ENCODE data around the gene SYK.

The SYK gene

GRCh38 chr9:90826326-90827020 lies 24.9 kb downstream of the SYK start:
- DNase-seq, result no peak

GRCh38 chr9:90827181-90827871 lies 25.7 kb downstream of the SYK start:
- no peak for DNase-seq

GRCh38 chr9:90830051-90830450 lies 28.4 kb downstream of the SYK start:
- no peak for DNase-seq

GRCh38 chr9:90830977-90831376 lies 29.4 kb downstream of the SYK start:
- no peak for DNase-seq

- DNase-seq, result no peak
Measured at GRCh38 chr9:90832261-90832660, 30.6 kb downstream of the SYK start.

GRCh38 chr9:90834828-90835595 lies 33.4 kb downstream of the SYK start:
- no peak for DNase-seq

GRCh38 chr9:90836411-90837080 lies 34.9 kb downstream of the SYK start:
- DNase-seq, result no peak

GRCh38 chr9:90838098-90838497 lies 36.5 kb downstream of the SYK start:
- DNase-seq, result no peak

- DNase-seq, result no peak
Measured at GRCh38 chr9:90838581-90839154, 37.0 kb downstream of the SYK start.

GRCh38 chr9:90839183-90839728 lies 37.6 kb downstream of the SYK start:
- no peak for DNase-seq

- DNase-seq, result no peak
Measured at GRCh38 chr9:90840696-90841095, 39.1 kb downstream of the SYK start.

- no peak for DNase-seq
Measured at GRCh38 chr9:90841213-90841612, 39.6 kb downstream of the SYK start.

GRCh38 chr9:90841615-90842014 lies 40.0 kb downstream of the SYK start:
- no peak for DNase-seq

GRCh38 chr9:90842176-90842777 lies 40.7 kb downstream of the SYK start:
- DNase-seq, result no peak

GRCh38 chr9:90842996-90843395 lies 41.4 kb downstream of the SYK start:
- DNase-seq, result no peak

GRCh38 chr9:90843525-90843924 lies 41.9 kb downstream of the SYK start:
- no peak for DNase-seq

GRCh38 chr9:90844326-90844725 lies 42.7 kb downstream of the SYK start:
- DNase-seq, result no peak

- DNase-seq, result no peak
Measured at GRCh38 chr9:90846770-90847419, 45.3 kb downstream of the SYK start.

GRCh38 chr9:90847971-90848370 lies 46.4 kb downstream of the SYK start:
- DNase-seq, result no peak

- DNase-seq, result no peak
Measured at GRCh38 chr9:90848866-90849265, 47.2 kb downstream of the SYK start.

GRCh38 chr9:90851444-90851843 lies 49.8 kb downstream of the SYK start:
- DNase-seq, result no peak

- DNase-seq, result no peak
Measured at GRCh38 chr9:90853945-90854344, 52.3 kb downstream of the SYK start.
